NCI-H2081 treated with DMSO at 0.1 percent for 48 hours (cell line): ENCODE measurements around the gene RALGPS2.
"Not testable (repeated sequence)": the region's sequence is repeated elsewhere in the genome, so short reads cannot be mapped to it uniquely, and the experiment has no call there.

ENCODE experiments used
- DNase-seq: peaks from one replicate; lab custom pipeline; 2025; lab: John Stamatoyannopoulos, UW

RALGPS2 gene

GRCh38 chr1:178781533-178782330, 56.7 kb downstream of the RALGPS2 start:
- DNase-seq: no peak

GRCh38 chr1:178784131-178784536, 59.1 kb downstream of the RALGPS2 start:
- no peak for DNase-seq

GRCh38 chr1:178792394-178792793, 67.3 kb downstream of the RALGPS2 start:
- DNase-seq: no peak

GRCh38 chr1:178796013-178796412, 71.0 kb downstream of the RALGPS2 start:
- no peak for DNase-seq

- DNase-seq: no peak
Measured at GRCh38 chr1:178797590-178797989, 72.5 kb downstream of the RALGPS2 start.

- DNase-seq: no peak
Measured at GRCh38 chr1:178798232-178798861, 73.3 kb downstream of the RALGPS2 start.

GRCh38 chr1:178802873-178803272, 77.8 kb downstream of the RALGPS2 start:
- DNase-seq: no peak

- DNase-seq: no peak
Measured at GRCh38 chr1:178806665-178807300, 81.7 kb downstream of the RALGPS2 start.

GRCh38 chr1:178808529-178808928, 83.5 kb downstream of the RALGPS2 start:
- DNase-seq: no peak

- no peak for DNase-seq
Measured at GRCh38 chr1:178810585-178810984, 85.5 kb downstream of the RALGPS2 start.

GRCh38 chr1:178818416-178818815, 93.4 kb downstream of the RALGPS2 start:
- DNase-seq: no peak

- no peak for DNase-seq
Measured at GRCh38 chr1:178819123-178819522, 94.1 kb downstream of the RALGPS2 start.

GRCh38 chr1:178821134-178821866, 96.3 kb downstream of the RALGPS2 start:
- DNase-seq: no peak

GRCh38 chr1:178825167-178825566, 100.1 kb downstream of the RALGPS2 start:
- no peak for DNase-seq

- no peak for DNase-seq
Measured at GRCh38 chr1:178844436-178844835, 119.4 kb downstream of the RALGPS2 start.

GRCh38 chr1:178846306-178846705, 121.3 kb downstream of the RALGPS2 start:
- DNase-seq: no peak

GRCh38 chr1:178847396-178847849, 122.4 kb downstream of the RALGPS2 start:
- DNase-seq: no peak

- not testable (repeated sequence) for DNase-seq
Measured at GRCh38 chr1:178847919-178848318, 122.9 kb downstream of the RALGPS2 start.

- DNase-seq: no peak
Measured at GRCh38 chr1:178849918-178850317, 124.9 kb downstream of the RALGPS2 start.

- DNase-seq: no peak
Measured at GRCh38 chr1:178857126-178857525, 132.1 kb downstream of the RALGPS2 start.

- DNase-seq: no peak
Measured at GRCh38 chr1:178862416-178862815, 137.4 kb downstream of the RALGPS2 start.

- no peak for DNase-seq
Measured at GRCh38 chr1:178862864-178863263, 137.8 kb downstream of the RALGPS2 start.
